ENCODE results near the gene CAND2. TPM values are rescaled to one million over a fixed set of nuclear protein-coding genes. Genes with fewer than 3 reads are reported as not detected.

CAND2 gene
- total and polyA plus RNA-seq, 9 of the 15 experiments (the other 6 are each of a cell fraction or from before 2014, with no cell fraction given) = 0.91 to 14.9 (median 4.3) TPM

- TF ChIP-seq CREB1 (IDR thresholded peaks at IDR 0.05) (peak; percentile 16; the same call in 1 of the 2 replicates), CREB1 (CRISPR knock-in tag; IDR thresholded peaks at IDR 0.05) (peak; percentile 52; the same call in 1 of the 2 replicates), NUFIP1 (IDR thresholded peaks at IDR 0.05; ENCODE audit: partially characterized antibody) (peak; percentile 73), ZBTB9 (CRISPR knock-in tag; IDR thresholded peaks at IDR 0.05) (0 out of 2 replicates have a peak, but pooled peaks have one; percentile 51), CCNT2 (IDR thresholded peaks at IDR 0.05; ENCODE audit: borderline replicate concordance, extremely low read depth, insufficient read length, low read depth, low read length) (peak; percentile 72), TGIF2 (CRISPR knock-in tag; IDR thresholded peaks at IDR 0.05) (no peak), ZFX (CRISPR knock-in tag; IDR thresholded peaks at IDR 0.05) (peak; percentile 67), POLR3G (IDR thresholded peaks at IDR 0.05; ENCODE audit: extremely low read depth, insufficient read length, insufficient replicate concordance) (no peak), ATF1 (CRISPR knock-in tag; IDR thresholded peaks at IDR 0.05) (no peak), ATF1 (tag; IDR thresholded peaks at IDR 0.05) (peak; percentile 66), POLR2A (conservative IDR thresholded peaks at IDR 0.05) (peak; percentile 64; the same call in 1 of the 2 replicates), CBFB (CRISPR knock-in tag; IDR thresholded peaks at IDR 0.05) (peak; percentile 70)
- TF ChIP-seq, protein P1, sequence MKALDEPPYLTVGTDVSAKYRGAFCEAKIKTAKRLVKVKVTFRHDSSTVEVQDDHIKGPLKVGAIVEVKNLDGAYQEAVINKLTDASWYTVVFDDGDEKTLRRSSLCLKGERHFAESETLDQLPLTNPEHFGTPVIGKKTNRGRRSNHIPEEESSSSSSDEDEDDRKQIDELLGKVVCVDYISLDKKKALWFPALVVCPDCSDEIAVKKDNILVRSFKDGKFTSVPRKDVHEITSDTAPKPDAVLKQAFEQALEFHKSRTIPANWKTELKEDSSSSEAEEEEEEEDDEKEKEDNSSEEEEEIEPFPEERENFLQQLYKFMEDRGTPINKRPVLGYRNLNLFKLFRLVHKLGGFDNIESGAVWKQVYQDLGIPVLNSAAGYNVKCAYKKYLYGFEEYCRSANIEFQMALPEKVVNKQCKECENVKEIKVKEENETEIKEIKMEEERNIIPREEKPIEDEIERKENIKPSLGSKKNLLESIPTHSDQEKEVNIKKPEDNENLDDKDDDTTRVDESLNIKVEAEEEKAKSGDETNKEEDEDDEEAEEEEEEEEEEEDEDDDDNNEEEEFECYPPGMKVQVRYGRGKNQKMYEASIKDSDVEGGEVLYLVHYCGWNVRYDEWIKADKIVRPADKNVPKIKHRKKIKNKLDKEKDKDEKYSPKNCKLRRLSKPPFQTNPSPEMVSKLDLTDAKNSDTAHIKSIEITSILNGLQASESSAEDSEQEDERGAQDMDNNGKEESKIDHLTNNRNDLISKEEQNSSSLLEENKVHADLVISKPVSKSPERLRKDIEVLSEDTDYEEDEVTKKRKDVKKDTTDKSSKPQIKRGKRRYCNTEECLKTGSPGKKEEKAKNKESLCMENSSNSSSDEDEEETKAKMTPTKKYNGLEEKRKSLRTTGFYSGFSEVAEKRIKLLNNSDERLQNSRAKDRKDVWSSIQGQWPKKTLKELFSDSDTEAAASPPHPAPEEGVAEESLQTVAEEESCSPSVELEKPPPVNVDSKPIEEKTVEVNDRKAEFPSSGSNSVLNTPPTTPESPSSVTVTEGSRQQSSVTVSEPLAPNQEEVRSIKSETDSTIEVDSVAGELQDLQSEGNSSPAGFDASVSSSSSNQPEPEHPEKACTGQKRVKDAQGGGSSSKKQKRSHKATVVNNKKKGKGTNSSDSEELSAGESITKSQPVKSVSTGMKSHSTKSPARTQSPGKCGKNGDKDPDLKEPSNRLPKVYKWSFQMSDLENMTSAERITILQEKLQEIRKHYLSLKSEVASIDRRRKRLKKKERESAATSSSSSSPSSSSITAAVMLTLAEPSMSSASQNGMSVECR (CRISPR knock-in tag; IDR thresholded peaks at IDR 0.05) = peak; percentile 77
- TF ChIP-seq, protein P2, sequence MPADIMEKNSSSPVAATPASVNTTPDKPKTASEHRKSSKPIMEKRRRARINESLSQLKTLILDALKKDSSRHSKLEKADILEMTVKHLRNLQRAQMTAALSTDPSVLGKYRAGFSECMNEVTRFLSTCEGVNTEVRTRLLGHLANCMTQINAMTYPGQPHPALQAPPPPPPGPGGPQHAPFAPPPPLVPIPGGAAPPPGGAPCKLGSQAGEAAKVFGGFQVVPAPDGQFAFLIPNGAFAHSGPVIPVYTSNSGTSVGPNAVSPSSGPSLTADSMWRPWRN (IDR thresholded peaks at IDR 0.05; ENCODE audit: low read depth) = no peak
- TF ChIP-seq, protein P3, sequence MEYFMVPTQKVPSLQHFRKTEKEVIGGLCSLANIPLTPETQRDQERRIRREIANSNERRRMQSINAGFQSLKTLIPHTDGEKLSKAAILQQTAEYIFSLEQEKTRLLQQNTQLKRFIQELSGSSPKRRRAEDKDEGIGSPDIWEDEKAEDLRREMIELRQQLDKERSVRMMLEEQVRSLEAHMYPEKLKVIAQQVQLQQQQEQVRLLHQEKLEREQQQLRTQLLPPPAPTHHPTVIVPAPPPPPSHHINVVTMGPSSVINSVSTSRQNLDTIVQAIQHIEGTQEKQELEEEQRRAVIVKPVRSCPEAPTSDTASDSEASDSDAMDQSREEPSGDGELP (CRISPR knock-in tag; IDR thresholded peaks at IDR 0.05; ENCODE audit: borderline replicate concordance) = peak; percentile 98
Observed at GRCh38 chr3:12810013-12810780, 13.7 kb downstream of the CAND2 start (continued).

Data from K562 (cell line).